OCI-LY7 (cell line): ENCODE data around the gene TBC1D10A. TPM values are rescaled to one million over a fixed set of nuclear protein-coding genes. Genes with fewer than 3 reads are reported as not detected.

Experiments used
- Bru-seq: library from RNA; stranded (reverse); fragments of 400-500 nt; gene quantifications from one replicate; lab custom pipeline; 2021; lab: Mats Ljungman, UMichigan
- BruChase-seq, 2 experiments: library from RNA; stranded (reverse); fragments of 400-500 nt; gene quantifications; one replicate each; lab custom pipeline; 2021; lab: Mats Ljungman, UMichigan
- BruUV-seq: library from RNA; stranded (reverse); fragments of 400-500 nt; replicated peaks from 2 replicates; lab custom pipeline; 2021; lab: Mats Ljungman, UMichigan
- CTCF ChIA-PET: fragments of 300-600 bp; sonication (Branson Sonifier 250); formaldehyde crosslinking; loops from one replicate; lab custom pipeline; 2022; ENCODE audit warnings: antibody characterized with exemption; ENCODE audit not compliant: unreplicated experiment; lab: Charles Lee
- POLR2A ChIA-PET: fragments of 300-600 bp; sonication (Branson Sonifier 250); formaldehyde crosslinking; loops from one replicate; lab custom pipeline; 2022; ENCODE audit warnings: antibody characterized with exemption; lab: Charles Lee
- DNase-seq: peaks from one replicate; pipeline ENCODE4 v3.0.0-alpha.2; 2015; ENCODE audit warnings: low spot score
- H2AFZ ChIP-seq: fragments of 200-600 bp; sonication (generic), shearing (Covaris generic); 2 replicates; pipeline ENCODE4 v1.6.1; 2014; ENCODE audit warnings: mild to moderate bottlenecking, antibody characterized with exemption, low read length, moderate library complexity
- H3K27ac ChIP-seq: fragments of 200-600 bp; sonication (generic); 2 replicates; pipeline ENCODE4 v1.5.1; 2014; ENCODE audit warnings: mixed run types, low read depth, mild to moderate bottlenecking, moderate library complexity, low read length, inconsistent platforms; ENCODE audit not compliant: poor library complexity, severe bottlenecking
- H3K36me3 ChIP-seq: fragments of 200-600 bp; sonication (generic); 2 replicates; pipeline ENCODE4 v1.6.1; 2014; ENCODE audit warnings: mild to moderate bottlenecking, antibody characterized with exemption, low read length, moderate library complexity, mixed read lengths; ENCODE audit not compliant: insufficient read depth
- H3K4me1 ChIP-seq: fragments of 200-600 bp; sonication (generic); 2 replicates; pipeline ENCODE4 v1.5.1; 2014; ENCODE audit warnings: mild to moderate bottlenecking, low read length; ENCODE audit not compliant: insufficient read depth, poor library complexity, severe bottlenecking
- H3K4me2 ChIP-seq: fragments of 200-600 bp; sonication (generic); 2 replicates; pipeline ENCODE4 v1.6.1; 2014; ENCODE audit warnings: mild to moderate bottlenecking, low read length
- H3K4me3 ChIP-seq: fragments of 200-600 bp; sonication (generic); 2 replicates; pipeline ENCODE4 v1.5.1; 2014; ENCODE audit warnings: mild to moderate bottlenecking, low read depth, low read length; ENCODE audit not compliant: poor library complexity, severe bottlenecking
- H3K79me2 ChIP-seq: fragments of 200-600 bp; sonication (generic); 2 replicates; pipeline ENCODE4 v1.6.1; 2016; ENCODE audit warnings: low read depth, mild to moderate bottlenecking, low read length, moderate library complexity, mixed read lengths; ENCODE audit not compliant: insufficient read depth
- H3K9me2 ChIP-seq: fragments of 200-600 bp; sonication (generic); 2 replicates; pipeline ENCODE4 v1.6.1; 2016; ENCODE audit warnings: mild to moderate bottlenecking, low read length, mixed read lengths; ENCODE audit not compliant: insufficient read depth
- H3K9me3 ChIP-seq: fragments of 200-600 bp; sonication (generic); 2 replicates; pipeline ENCODE4 v1.6.1; 2014; ENCODE audit warnings: mild to moderate bottlenecking, mixed run types, low read length, mixed read lengths
- H4K20me1 ChIP-seq: fragments of 200-600 bp; sonication (generic); 2 replicates; pipeline ENCODE4 v1.6.1; 2014; ENCODE audit warnings: mild to moderate bottlenecking, antibody characterized with exemption, low read length, moderate library complexity, mixed read lengths; ENCODE audit not compliant: insufficient read depth
- CTCF ChIP-seq: fragments of 200-600 bp; sonication (generic); conservative IDR thresholded peaks from 2 replicates; pipeline ENCODE4 v1.5.1; 2014; ENCODE audit warnings: mild to moderate bottlenecking, antibody characterized with exemption, low read length, moderate library complexity, mixed read lengths
- EZH2phosphoT487 ChIP-seq: fragments of 200-600 bp; sonication (generic); IDR thresholded peaks from 2 replicates; pipeline ENCODE4 v1.6.1; 2018; ENCODE audit warnings: low read depth, borderline replicate concordance, mild to moderate bottlenecking, mixed run types, antibody characterized with exemption, low read length, moderate library complexity, mixed read lengths
- intact Hi-C: fragments of 100-400 bp; cut with micrococcal nuclease; formaldehyde crosslinking; loops from one replicate; pipeline ENCODE4 v1.10.0; 2022; ENCODE audit not compliant: unreplicated experiment
- long read RNA-seq: library from polyadenylated mRNA; stranded (forward); transcript quantifications from one replicate; pipeline ENCODE4 v2.0.0, GENCODE V29; 2022
- total RNA-seq, 2 experiments: library from RNA; depleted of rRNA in 1 of 2; stranded (reverse); fragments of >200 nt in 1 of 2; shearing (Covaris generic) in 1 of 2; gene quantifications; 2 replicates each; pipeline ENCODE4 v1.2.3, GENCODE V29; 2014 to 2022

The TBC1D10A gene
- total RNA-seq (2014; rRNA removed; shearing (Covaris generic)): 15.1 and 15.9 TPM in 2 replicates
- total RNA-seq (2022): 16.2 and 22.5 TPM in 2 replicates
- Bru-seq, nascent RNA: percentile 56 among the genes with signal in this experiment
- BruChase-seq, experiment 1, labeled RNA remaining after a 6-hour chase: percentile 60 among the genes with signal in this experiment
- BruChase-seq, experiment 2, labeled RNA remaining after a 2-hour chase: percentile 57 among the genes with signal in this experiment
- long read RNA-seq, transcript TBC1D10A-201 (9 exons, 2,077 nt): major isoform, 23 of 33 reads
- long read RNA-seq, partial matches to known transcripts: 3 of 33 reads
- long read RNA-seq, other reads (novel, unspliced or antisense): 7 of 33 reads

- TF ChIP-seq CTCF: no peak
- peak within 1 kb of the TSS; percentile 90 for H3K4me3 ChIP-seq
- ChIA-PET POLR2A (interaction anchor here (0.7 to 2.7 kb wide), 8 partner anchors 17 to 108 kb away, joined by 3 to 22 read pairs (median 4); partner anchors contain the start of genes CASTOR1, CCDC157 and SF3A1), CTCF (interaction anchor here (1.7 kb wide), 1 partner anchor 39 kb away, joined by 5 read pairs; no protein-coding TSS in a partner anchor)
- H4K20me1 ChIP-seq: no peaks in the 10 kb centered on the region
- peak within 1 kb of the TSS; percentile 79 for H3K4me2 ChIP-seq
- H3K27ac ChIP-seq: peak within 1 kb of the TSS; percentile 33
- H3K36me3 ChIP-seq: peaks cover 19% of the 10 kb centered on the region; the same call in 1 of the 2 replicates
- peak within 1 kb of the TSS; percentile 40; the same call in 1 of the 2 replicates for H2AFZ ChIP-seq
- no peaks in the 10 kb centered on the region for H3K9me3 ChIP-seq
- no peaks in the 10 kb centered on the region for H3K79me2 ChIP-seq
- H3K4me1 ChIP-seq: peaks cover 33% of the 10 kb centered on the region
- BruUV-seq: no TSS peak
- no peaks in the 10 kb centered on the region for H3K9me2 ChIP-seq
- peak; percentile 96 for DNase-seq
- intact Hi-C loops: loop anchor here (1.0 to 2.0 kb wide), 3 partner anchors 22 to 60 kb away; partner anchors contain the start of genes CASTOR1 and RNF215
These were observed at the start of gene TBC1D10A for GRCh38 chr22:30326706-30327362. Gene TBC1D10A (minus strand): TSS chr22:30326941. CDS start chr22:30326881, 60 bp downstream.

GRCh38 chr22:30375312-30375849, 48.6 kb upstream of the TBC1D10A start:
- Histone ChIP-seq H3K4me3 (no peak overlapping the region), H3K27ac (no peak overlapping the region), H3K36me3 (no peaks in the 10 kb centered on the region), H3K4me1 (peaks cover 6% of the 10 kb centered on the region), H2AFZ (no peak overlapping the region), H4K20me1 (no peaks in the 10 kb centered on the region), H3K9me3 (no peaks in the 10 kb centered on the region), H3K9me2 (no peaks in the 10 kb centered on the region), H3K79me2 (no peaks in the 10 kb centered on the region), H3K4me2 (no peak overlapping the region)
- POLR2A ChIA-PET: no interaction called here
- TF ChIP-seq EZH2phosphoT487 (no peak), CTCF (no peak)
- DNase-seq: no peak
- intact Hi-C loops: no loop called here
- no TSS peak for BruUV-seq
- CTCF ChIA-PET: no interaction called here
